Measurements from ENCODE around the gene PDE9A. TPM values are rescaled to one million over a fixed set of nuclear protein-coding genes. Genes with fewer than 3 reads are reported as not detected.
A peak's percentile ranks its signal among the peaks of the same experiment; 100 is the strongest.
"Not testable (repeated sequence)": the region's sequence is repeated elsewhere in the genome, so short reads cannot be mapped to it uniquely, and the experiment has no call there.

The PDE9A gene
- polyA plus RNA-seq, 10 donors: 6.7 to 10.7 (median 8.5) TPM

DNA sequence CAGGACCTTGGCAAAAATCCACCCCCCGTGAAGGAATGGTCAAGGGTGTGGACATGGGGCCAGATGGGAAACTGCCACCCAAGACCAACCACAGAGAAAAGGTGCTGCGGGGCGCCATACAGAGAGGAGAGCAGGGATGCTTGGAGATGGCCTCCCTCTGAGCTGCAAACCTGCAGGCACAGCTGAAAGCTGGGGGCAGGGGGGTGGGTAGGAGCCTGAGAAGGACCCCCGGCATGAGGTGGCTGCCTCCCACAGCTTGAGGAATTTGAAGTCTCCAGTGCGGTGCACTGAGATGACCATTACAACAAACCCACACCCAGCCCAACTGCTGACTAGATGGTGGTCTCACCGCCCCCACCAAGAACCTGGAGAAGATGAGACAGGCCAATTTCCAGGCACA lies 141.1 kb downstream of the PDE9A start:
- no peak for DNase-seq

- no peak for DNase-seq
These were observed 143.1 kb downstream of the PDE9A start for GRCh38 chr21:42796327-42797062.

GRCh38 chr21:42797522-42797921 lies 144.1 kb downstream of the PDE9A start:
- no peak for DNase-seq

- DNase-seq: no peak
These were observed 144.7 kb downstream of the PDE9A start for GRCh38 chr21:42798106-42798505.

DNA sequence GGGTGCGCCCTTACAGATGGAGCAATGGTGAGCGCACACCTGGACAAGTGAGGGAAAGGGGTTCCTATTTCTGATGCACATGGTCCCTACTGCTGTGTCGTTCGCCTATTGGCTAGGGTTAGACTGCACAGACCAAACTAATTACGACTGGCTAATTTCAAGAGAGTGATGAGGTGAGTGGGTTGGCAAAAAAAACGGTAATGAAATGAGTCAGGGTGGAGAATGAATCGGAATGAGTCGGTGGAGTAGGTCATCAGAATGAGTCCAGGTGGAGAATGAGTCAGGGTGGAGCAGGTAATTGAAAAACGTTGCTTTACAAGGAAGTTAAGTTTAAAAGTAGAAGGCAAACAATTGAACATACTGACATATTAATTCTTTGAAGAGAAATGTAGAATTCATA lies 146.1 kb downstream of the PDE9A start:
- no peak for DNase-seq

- no peak for DNase-seq
These were observed 146.5 kb downstream of the PDE9A start for GRCh38 chr21:42799948-42800347.

- not testable (repeated sequence) for DNase-seq
These were observed 148.2 kb downstream of the PDE9A start for GRCh38 chr21:42801616-42802015.

DNA sequence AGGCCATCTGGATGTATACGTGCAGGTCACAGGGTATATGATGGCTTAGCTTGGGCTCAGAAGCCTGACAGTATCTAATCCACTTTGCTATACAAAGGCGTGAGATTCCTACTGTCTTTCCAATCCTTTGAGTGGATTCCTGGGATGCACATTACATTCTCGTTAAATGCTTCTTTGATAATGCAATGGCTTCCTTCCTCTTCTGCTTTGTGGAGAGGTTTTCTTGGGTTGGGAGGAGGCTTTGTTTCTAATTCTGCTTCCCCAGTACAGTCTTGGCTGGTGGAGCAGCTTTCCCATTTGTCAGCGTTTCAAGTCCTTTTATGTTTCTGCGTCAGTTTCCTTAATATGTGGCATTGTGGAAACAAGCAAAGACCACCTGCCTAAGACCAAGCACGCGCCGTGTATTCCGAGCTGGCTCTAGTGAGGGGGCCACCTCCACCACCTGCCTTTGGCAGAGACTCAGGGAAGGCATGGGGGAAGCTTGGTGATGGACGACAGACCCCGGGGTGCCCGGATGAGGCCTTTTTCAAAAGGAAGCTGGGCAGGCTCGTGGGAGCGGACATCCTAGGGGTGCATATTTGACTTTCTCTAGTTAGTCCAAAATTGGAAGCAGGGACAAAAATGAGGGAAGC lies 153.2 kb downstream of the PDE9A start:
- DNase-seq: no peak

- DNase-seq: not testable (repeated sequence)
These were observed 154.0 kb downstream of the PDE9A start for GRCh38 chr21:42807293-42807895.

DNA sequence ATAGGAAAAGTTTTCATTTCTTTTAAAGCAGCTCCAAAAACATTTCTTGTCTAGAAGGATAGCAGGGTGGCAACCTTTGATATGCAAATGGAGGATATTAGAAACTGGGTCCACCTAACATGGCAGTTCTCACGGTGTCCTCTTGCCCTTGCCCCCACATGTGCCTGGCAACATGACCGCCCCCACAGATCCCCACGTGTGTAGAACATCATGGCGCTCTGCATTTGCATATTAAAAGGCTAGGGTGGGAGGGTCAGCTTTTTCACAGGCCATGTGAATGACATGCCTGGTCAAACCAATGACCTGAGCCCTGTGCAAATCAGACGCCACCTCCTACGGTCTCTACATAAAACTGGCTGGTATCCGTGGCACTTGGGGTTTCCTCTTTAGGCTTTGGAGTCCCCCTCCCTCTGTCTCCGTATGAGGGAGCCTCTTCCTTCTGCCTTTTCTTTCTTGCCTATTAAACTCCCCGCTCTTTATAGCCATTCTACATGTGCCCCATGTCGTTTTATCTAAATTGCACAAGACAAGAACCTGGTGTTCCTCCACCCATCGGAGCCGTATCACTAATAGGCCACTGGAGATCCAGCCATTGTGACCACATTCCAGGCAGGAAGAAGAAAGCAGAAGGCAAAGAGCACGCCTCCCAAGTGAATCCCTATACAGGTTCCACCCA lies 154.7 kb downstream of the PDE9A start:
- DNase-seq: no peak

DNA sequence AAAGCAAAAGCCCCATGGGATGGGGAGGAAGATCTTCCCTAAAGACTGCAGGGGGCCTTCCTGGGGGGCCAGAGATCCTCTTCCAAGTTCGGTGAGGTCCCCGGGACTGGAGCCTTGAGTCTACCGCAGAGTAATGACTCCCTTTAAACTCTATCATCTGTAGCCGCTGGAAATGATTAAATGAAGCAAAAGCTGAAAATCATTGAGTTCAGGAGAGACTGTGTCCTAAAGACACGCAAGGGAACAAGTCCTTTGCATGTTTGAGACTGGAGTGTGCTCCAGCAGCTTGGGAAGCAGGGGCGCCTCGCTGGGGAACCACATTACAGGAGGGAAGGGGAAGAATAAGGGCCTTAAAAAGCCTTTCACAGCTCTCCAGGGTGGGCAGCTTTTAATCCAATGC lies 155.8 kb downstream of the PDE9A start:
- DNase-seq: no peak

DNA sequence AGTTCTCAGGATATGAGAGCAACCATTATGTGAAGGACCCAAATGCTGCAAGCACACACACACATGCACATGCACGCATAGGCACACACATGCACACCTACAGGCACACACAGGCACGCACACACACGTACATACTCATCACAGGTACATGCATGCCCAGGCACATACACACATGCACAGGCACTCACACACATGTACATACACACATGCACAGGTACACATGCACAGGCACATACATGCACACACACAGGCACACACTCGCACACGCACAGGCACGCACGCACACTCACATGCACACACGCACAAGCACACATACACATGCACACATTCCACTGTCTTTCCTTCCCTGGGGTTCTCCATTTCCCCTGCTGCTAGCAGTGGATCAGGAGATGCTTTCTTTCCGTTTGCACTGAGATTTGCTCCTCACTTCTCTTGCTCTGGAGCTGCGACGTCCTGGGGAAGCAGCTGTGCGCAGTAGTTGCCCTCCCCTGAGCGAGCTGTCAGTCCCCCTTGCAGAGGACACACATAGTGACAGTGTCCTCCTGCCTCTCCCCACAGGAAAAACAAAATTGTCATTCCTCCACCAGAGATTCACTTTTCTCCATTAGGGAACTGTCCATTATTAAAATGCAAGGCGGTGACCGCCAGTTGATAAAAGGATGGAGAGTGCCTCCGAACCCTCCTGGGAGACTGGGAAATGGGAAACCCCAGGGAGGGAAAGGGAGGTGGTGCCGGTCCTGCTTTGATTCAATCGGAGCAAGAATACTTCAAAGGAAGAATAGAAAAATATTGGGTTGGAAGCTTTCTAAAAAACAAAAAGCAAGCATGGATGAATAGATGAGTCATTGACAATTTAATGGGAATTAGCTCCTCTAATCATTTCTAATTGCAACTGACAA lies 156.4 kb downstream of the PDE9A start:
- no peak for DNase-seq

DNA sequence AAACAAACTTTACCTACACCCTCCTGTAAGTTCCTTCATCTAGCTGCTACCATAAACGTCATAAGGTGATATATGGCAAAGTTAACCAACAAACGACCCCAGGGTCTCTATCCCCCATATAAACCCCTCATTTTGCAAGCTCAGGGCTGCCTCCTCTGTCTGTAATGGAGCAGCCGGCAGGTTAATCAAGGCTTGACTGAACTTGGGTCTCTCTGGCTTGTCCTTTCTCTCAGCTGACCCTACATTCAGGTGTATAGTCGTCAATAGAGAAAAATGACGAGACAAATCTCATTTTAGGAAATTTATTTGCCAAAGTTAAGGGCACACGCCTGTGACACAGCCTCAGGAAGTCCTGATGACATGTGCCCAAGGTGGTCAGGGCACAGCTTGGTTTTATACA lies 158.5 kb downstream of the PDE9A start:
- no peak for DNase-seq

GRCh38 chr21:42812528-42813241 lies 159.3 kb downstream of the PDE9A start:
- not testable (repeated sequence) for DNase-seq

DNA sequence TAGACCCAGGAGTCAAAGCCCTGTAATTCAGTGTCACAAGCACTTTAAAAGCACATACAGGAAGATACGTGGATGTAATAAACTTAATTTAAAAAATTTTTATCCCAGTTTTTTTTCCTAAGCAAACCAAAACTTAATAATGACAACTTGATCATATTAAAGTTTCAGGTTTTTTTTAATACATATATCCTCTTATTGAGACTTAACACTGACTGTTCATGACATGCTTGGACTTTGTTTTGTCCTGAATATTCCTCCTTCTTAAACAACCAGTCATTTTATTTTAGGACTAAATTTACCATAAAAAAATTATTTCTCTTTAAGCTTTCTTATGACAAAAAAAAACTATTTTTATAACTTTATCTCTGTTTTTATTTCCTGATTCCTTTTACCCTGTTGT lies 161.8 kb downstream of the PDE9A start:
- DNase-seq: no peak

GRCh38 chr21:42818328-42818749 lies 164.9 kb downstream of the PDE9A start:
- DNase-seq: peak; percentile 7 to 55 (median 55)

DNA sequence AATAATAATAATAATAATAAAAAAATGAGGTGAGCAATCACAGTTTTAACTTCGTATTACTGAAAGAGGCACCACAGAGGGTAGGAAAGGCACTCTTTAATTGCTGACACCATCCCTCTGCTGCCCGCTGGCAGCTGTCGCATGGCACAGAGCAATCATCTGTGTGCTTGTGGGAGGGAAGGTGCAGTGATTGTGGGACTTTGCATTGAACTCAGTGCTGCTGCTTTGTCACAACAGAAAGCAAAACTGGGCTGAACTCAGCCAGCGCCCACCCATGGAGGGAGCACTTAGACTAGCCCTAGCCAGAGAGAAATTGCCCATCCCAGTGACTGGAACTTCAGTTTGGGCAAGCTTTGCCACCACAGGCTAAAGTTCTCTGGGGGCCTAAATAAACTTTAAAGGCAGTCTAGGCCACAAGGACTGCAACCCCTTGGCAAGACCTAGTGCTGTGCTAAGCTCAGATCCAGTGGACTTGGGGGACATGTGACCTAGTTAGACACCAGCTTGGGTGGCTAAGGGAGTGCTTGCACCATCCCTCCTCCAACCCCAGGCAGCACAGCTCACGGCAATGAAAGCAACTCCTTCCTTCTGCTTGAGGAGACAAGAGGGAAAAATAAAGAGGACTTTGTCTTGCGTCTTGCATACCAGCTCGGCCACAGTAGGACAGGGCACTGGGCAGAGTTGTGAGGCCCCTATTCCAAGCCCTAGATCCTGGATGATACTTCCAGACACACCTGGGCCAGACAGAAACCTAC lies 166.6 kb downstream of the PDE9A start:
- DNase-seq: no peak

DNA sequence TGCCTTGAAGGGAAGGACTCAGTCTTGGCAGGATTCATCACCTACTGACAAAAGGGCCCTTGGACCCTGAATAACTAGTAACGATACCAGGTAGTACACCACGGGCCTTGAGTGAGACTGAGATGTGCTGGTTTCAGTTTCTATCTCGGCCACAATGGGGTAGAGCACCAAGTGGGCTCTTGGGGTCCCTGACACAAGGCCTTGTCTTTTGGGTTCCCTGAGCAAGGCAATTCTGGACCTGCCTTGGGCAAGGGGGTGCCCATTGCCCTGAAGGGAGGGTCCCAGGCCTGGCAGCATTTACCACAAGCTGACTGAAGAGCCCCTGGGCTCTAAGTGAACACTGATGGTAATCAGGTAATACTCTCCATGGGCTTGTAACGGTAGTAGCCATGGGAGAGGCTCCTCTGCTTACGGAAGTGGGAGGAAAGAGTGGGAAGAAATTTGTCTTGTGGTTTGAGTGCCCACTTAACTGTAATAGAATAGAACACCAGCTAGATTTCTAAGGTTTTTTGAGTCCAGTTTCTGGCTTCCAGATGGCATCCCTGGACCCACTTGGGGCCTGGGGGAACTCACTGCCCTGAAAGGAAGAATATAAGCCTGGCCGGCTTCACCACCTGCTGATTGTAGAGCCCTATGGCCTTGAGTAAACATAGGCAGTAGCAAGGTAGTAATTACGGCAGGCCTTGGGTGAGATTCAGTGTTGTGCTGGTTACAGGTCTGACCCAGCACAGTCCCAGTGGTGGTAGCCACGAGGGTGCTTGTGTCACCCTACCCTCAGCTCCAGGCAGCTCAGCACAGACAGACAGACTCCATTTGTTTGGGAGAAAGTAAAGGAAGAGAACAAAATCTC lies 167.4 kb downstream of the PDE9A start:
- no peak for DNase-seq

Measured in muscle of back (tissue), 11 donors.